B cell (primary cell): ENCODE data around the gene EFCAB12. TPM values are rescaled to one million over a fixed set of nuclear protein-coding genes. Genes with fewer than 3 reads are reported as not detected.

ENCODE experiments used
- ATAC-seq: fragments of 200-7000 bp; cut with Tn5 transposase; one replicate; pipeline ENCODE4 v1.10.0; 2021; ENCODE audit warnings: low read depth, mild to moderate bottlenecking, moderate number of reproducible peaks, moderate library complexity
- CTCF ChIA-PET: fragments of 350-600 bp; sonication (Branson Sonifier 250); formaldehyde crosslinking; loops from one replicate; lab custom pipeline; 2021; ENCODE audit warnings: antibody characterized with exemption, inconsistent platforms; lab: Charles Lee
- POLR2A ChIA-PET: fragments of 350-600 bp; sonication (Branson Sonifier 250); formaldehyde crosslinking; loops from one replicate; lab custom pipeline; 2021; ENCODE audit warnings: antibody characterized with exemption; lab: Charles Lee
- DNase-seq: peaks from one replicate; pipeline ENCODE4 v3.0.0; 2013
- H2AFZ ChIP-seq: 2 replicates; pipeline ENCODE4 v1.6.1; 2012; ENCODE audit warnings: mild to moderate bottlenecking, low read depth, low read length; ENCODE audit not compliant: insufficient read depth, poor library complexity, severe bottlenecking
- H3K27ac ChIP-seq, 2 donors: 1 replicate in 1 of 2; 2 replicates in 1 of 2; pipeline ENCODE4 v1.5.1; 2012 to 2013; ENCODE audit warnings: low read length in 2 of 2, mild to moderate bottlenecking in 2 of 2, moderate library complexity in 1 of 2
- H3K27me3 ChIP-seq, 4 experiments: fragments of 200-600 bp in 1 of 4; sonication (generic) in 1 of 4; replicated peaks in 1 of 4; 1 replicate in 2 of 4; 2 replicates in 2 of 4; pipeline versions ENCODE4 v1.6.1 to v1.7.0; 2013 to 2016; ENCODE audit warnings: low read length in 3 of 4, mild to moderate bottlenecking in 2 of 4, mixed read lengths in 1 of 4, moderate library complexity in 1 of 4; ENCODE audit not compliant: insufficient read depth in 4 of 4, control insufficient read depth in 3 of 4; ENCODE audit errors: control extremely low read depth in 1 of 4
- H3K36me3 ChIP-seq, 2 experiments: replicated peaks in 1 of 2; 1 replicate in 1 of 2; 2 replicates in 1 of 2; pipeline versions ENCODE4 v1.6.1 to v1.7.1; 2013; ENCODE audit warnings: low read length in 1 of 2; ENCODE audit not compliant: insufficient read depth in 2 of 2, control insufficient read depth in 1 of 2; ENCODE audit errors: control extremely low read depth in 1 of 2, extremely low read depth in 1 of 2
- H3K4me1 ChIP-seq, 2 donors: fragments of 200-600 bp in 1 of 2; sonication (generic) in 1 of 2; 1 replicate in 1 of 2; 2 replicates in 1 of 2; pipeline versions ENCODE4 v1.5.1 to v1.6.1; 2013 to 2017; ENCODE audit warnings: low read length in 2 of 2; ENCODE audit not compliant: control insufficient read depth in 2 of 2, insufficient read depth in 2 of 2
- H3K4me2 ChIP-seq: replicated peaks from 2 replicates; pipeline ENCODE3; 2012; ENCODE audit warnings: mild to moderate bottlenecking, low read depth, low read length; ENCODE audit not compliant: poor library complexity, severe bottlenecking
- H3K4me3 ChIP-seq, 5 experiments: fragments of 200-600 bp in 1 of 5; sonication (generic) in 1 of 5; 1 replicate in 3 of 5; 2 replicates in 2 of 5; pipeline versions ENCODE4 v1.5.1 to v1.7.0; 2011 to 2016; ENCODE audit warnings: low read length in 4 of 5, mild to moderate bottlenecking in 4 of 5, low read depth in 2 of 5, control low read depth in 1 of 5, moderate library complexity in 1 of 5; ENCODE audit not compliant: insufficient read depth in 1 of 5; ENCODE audit errors: control extremely low read depth in 1 of 5, extremely low read depth in 1 of 5
- H3K79me2 ChIP-seq: fragments of 200-600 bp; sonication (generic); one replicate; pipeline ENCODE4 v1.6.0; 2016; ENCODE audit warnings: low read length; ENCODE audit not compliant: control insufficient read depth, insufficient read depth
- H3K9ac ChIP-seq: fragments of 200-600 bp; sonication (generic); 2 replicates; pipeline ENCODE4 v1.6.1; 2017; ENCODE audit warnings: mild to moderate bottlenecking, low read length, moderate library complexity
- H3K9me3 ChIP-seq, 3 donors: one replicate each; pipeline versions ENCODE4 v1.6.1 to v1.7.1; 2013; ENCODE audit warnings: low read length in 2 of 3; ENCODE audit not compliant: control insufficient read depth in 2 of 3, insufficient read depth in 1 of 3; ENCODE audit errors: control extremely low read depth in 1 of 3
- H4K20me1 ChIP-seq: 2 replicates; pipeline ENCODE4 v1.6.0; 2012; ENCODE audit warnings: mild to moderate bottlenecking, low read length; ENCODE audit not compliant: insufficient read depth, control insufficient read depth, poor library complexity, severe bottlenecking
- H3K27ac Mint-ChIP-seq: one replicate; pipeline ENCODE4 v1.8.0; 2021; ENCODE audit warnings: mixed read lengths
- H3K27me3 Mint-ChIP-seq: one replicate; pipeline ENCODE4 v1.8.0; 2021; ENCODE audit warnings: mixed read lengths
- H3K4me1 Mint-ChIP-seq: one replicate; pipeline ENCODE4 v1.8.0; 2021; ENCODE audit warnings: mixed read lengths
- H3K4me3 Mint-ChIP-seq: one replicate; pipeline ENCODE4 v1.8.0; 2021; ENCODE audit warnings: mixed read lengths
- H3K9me3 Mint-ChIP-seq: one replicate; pipeline ENCODE4 v1.8.0; 2022; ENCODE audit warnings: mixed read lengths; ENCODE audit not compliant: insufficient read depth
- EZH2 ChIP-seq: IDR thresholded peaks from 2 replicates; pipeline ENCODE4 v1.6.1; 2012; ENCODE audit warnings: borderline replicate concordance, low read depth, mild to moderate bottlenecking, moderate library complexity, low read length; ENCODE audit not compliant: insufficient read depth, poor library complexity, severe bottlenecking
- WGBS: methylation state at CpG from one replicate; pipeline ENCODE4 v1.1.5; 2013; ENCODE audit warnings: missing lambda C conversion rate; ENCODE audit not compliant: insufficient coverage; 5-methylcytosine and 5-hydroxymethylcytosine counted together
- intact Hi-C: fragments of 100-400 bp; cut with micrococcal nuclease; formaldehyde crosslinking; loops from one replicate; pipeline ENCODE4 v1.10.0; 2022
- polyA plus RNA-seq: library from polyadenylated mRNA; depleted of rRNA; stranded (reverse); fragments of >200 nt; gene quantifications from 2 replicates; pipeline ENCODE4 v1.2.3, GENCODE V29; 2012
- total RNA-seq, 2 donors: library from RNA; stranded (reverse); fragments of 120-200 nt in 1 of 2; gene quantifications; 1 replicate in 1 of 2; 2 replicates in 1 of 2; pipeline versions ENCODE4 v1.2.3 to v1.2.4, GENCODE V29; 2013 to 2022
- TF ChIP-seq, protein P1 (sequence below): fragments of 200-600 bp; IDR thresholded peaks from one replicate; pipeline ENCODE4 v1.8.0; 2022; ENCODE audit warnings: antibody characterized with exemption, mild to moderate bottlenecking

EFCAB12 gene
- total and polyA plus RNA-seq, 2 donors (not counting 1 experiment from before 2014, with no cell fraction given) = 3.5 to 6.5 TPM

DNA sequence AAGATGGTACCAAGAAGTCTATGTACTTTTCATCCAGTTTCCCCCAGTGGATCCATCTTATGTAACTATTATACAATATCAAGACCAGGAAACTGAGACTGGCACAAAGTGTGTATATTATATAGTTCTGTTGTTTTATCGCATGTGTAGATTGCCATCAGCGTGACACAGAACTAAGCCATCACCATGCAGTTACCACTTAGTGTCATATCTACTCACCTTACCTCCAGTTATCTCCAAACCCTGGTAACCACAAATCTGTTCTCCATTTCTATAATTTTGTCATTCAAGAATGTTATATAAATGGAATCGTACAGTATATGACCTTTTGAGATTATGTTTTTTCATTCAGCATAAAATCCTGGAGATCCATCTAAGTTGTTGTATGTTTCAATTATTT, 34.7 kb upstream of the EFCAB12 start:
- Mint-ChIP-seq H3K27me3 (no peaks in the 10 kb centered on the region), H3K4me1 (no peaks in the 10 kb centered on the region), H3K9me3 (no peaks in the 10 kb centered on the region), H3K4me3 (no peak overlapping the region), H3K27ac (no peak overlapping the region)
- H3K4me3 ChIP-seq = no peak overlapping the region
- peaks cover 1 to 5% of the 10 kb centered on the region in 2 experiments for H3K36me3 ChIP-seq
- no peak overlapping the region for H3K27ac ChIP-seq
- no peak for DNase-seq
- TF ChIP-seq, protein P1, sequence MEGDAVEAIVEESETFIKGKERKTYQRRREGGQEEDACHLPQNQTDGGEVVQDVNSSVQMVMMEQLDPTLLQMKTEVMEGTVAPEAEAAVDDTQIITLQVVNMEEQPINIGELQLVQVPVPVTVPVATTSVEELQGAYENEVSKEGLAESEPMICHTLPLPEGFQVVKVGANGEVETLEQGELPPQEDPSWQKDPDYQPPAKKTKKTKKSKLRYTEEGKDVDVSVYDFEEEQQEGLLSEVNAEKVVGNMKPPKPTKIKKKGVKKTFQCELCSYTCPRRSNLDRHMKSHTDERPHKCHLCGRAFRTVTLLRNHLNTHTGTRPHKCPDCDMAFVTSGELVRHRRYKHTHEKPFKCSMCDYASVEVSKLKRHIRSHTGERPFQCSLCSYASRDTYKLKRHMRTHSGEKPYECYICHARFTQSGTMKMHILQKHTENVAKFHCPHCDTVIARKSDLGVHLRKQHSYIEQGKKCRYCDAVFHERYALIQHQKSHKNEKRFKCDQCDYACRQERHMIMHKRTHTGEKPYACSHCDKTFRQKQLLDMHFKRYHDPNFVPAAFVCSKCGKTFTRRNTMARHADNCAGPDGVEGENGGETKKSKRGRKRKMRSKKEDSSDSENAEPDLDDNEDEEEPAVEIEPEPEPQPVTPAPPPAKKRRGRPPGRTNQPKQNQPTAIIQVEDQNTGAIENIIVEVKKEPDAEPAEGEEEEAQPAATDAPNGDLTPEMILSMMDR = no peak
- TF ChIP-seq EZH2 = no peak
- no peak for ATAC-seq
- POLR2A ChIA-PET = no interaction called here
- WGBS = no CpG with 5 or more reads among the region's 3 CpGs
- H3K4me1 ChIP-seq = no peaks in the 10 kb centered on the region
- H3K27me3 ChIP-seq = no peaks in the 10 kb centered on the region
- CTCF ChIA-PET = no interaction called here
- no peak overlapping the region for H3K4me2 ChIP-seq
- intact Hi-C loops = no loop called here
- H2AFZ ChIP-seq = no peak overlapping the region
- H3K9me3 ChIP-seq = no peaks in the 10 kb centered on the region
- no peak overlapping the region for H3K9ac ChIP-seq
- no peaks in the 10 kb centered on the region for H4K20me1 ChIP-seq
- H3K79me2 ChIP-seq = no peaks in the 10 kb centered on the region

DNA sequence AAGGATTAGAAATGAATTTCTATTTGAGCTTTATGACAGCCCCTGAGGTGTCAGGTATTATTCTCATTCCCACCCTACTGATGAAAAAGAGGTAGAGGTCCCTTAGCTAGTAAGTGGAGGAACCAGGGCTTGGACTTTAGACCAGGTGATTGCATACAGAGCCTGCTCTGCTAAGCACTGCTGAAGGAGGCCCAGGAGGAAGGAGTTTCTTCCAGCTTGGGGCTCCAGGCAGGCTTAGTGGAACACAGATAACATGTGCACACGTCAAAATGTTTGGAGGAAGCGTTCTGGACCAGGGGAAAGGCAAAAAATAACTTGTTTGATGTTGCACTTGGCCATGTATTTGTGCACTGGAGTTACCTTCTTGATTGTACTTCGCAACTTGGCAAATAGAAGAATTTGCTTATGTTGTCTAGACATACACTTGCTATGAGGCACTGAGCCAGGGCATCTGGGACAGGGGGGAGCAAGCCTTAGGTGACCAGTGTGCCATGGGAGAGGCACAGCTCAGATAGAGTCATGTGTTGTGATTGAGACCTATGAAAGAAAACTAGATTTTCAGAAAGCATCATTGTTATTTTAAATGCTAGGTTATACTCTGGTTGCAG, 34.0 kb upstream of the EFCAB12 start:
- no peak overlapping the region for H3K4me2 ChIP-seq
- no peaks in the 10 kb centered on the region for H3K79me2 ChIP-seq
- no peak overlapping the region for H3K9ac ChIP-seq
- no peaks in the 10 kb centered on the region for H3K9me3 Mint-ChIP-seq
- no peaks in the 10 kb centered on the region for H4K20me1 ChIP-seq
- intact Hi-C loops = no loop called here
- H3K4me1 ChIP-seq = no peaks in the 10 kb centered on the region
- H3K4me3 ChIP-seq = no peak overlapping the region
- H3K9me3 ChIP-seq = no peaks in the 10 kb centered on the region
- DNase-seq (no peak), ATAC-seq (no peak)
- no peak overlapping the region for H3K4me3 Mint-ChIP-seq
- H3K36me3 ChIP-seq = peaks cover 1 to 5% of the 10 kb centered on the region in 2 experiments
- no peaks in the 10 kb centered on the region for H3K4me1 Mint-ChIP-seq
- H3K27ac Mint-ChIP-seq = no peak overlapping the region
- 98% methylated on average over 3 of the region's 3 CpGs for WGBS
- no peak overlapping the region for H2AFZ ChIP-seq
- no peak for TF ChIP-seq EZH2
- TF ChIP-seq, protein P1 = no peak
- no peaks in the 10 kb centered on the region for H3K27me3 Mint-ChIP-seq
- POLR2A ChIA-PET = no interaction called here
- CTCF ChIA-PET = interaction anchor here (1.1 kb wide), 1 partner anchor 79 kb away, joined by 3 read pairs; no protein-coding TSS in a partner anchor
- no peak overlapping the region for H3K27ac ChIP-seq
- no peaks in the 10 kb centered on the region for H3K27me3 ChIP-seq
